Duodenal mucosa (tissue), 2 donors: ENCODE data around the gene CDK17.
"Not testable (repeated sequence)": the region's sequence is repeated elsewhere in the genome, so short reads cannot be mapped to it uniquely, and the experiment has no call there.

Experiments used
- H3K27ac ChIP-seq: one replicate; pipeline ENCODE4 v1.7.0; 2013; ENCODE audit warnings: low read depth, low read length
- H3K27me3 ChIP-seq, 2 donors: one replicate each; pipeline ENCODE4 v1.7.0; 2013; ENCODE audit warnings: low read length in 2 of 2, control low read depth in 1 of 2; ENCODE audit not compliant: insufficient read depth in 2 of 2, control insufficient read depth in 1 of 2
- H3K36me3 ChIP-seq, 2 donors: one replicate each; pipeline ENCODE4 v1.7.0; 2013; ENCODE audit warnings: low read length in 2 of 2, control low read depth in 1 of 2; ENCODE audit not compliant: insufficient read depth in 2 of 2, control insufficient read depth in 1 of 2
- H3K4me1 ChIP-seq, 2 donors: one replicate each; pipeline ENCODE4 v1.7.0; 2013; ENCODE audit warnings: low read length in 2 of 2, control low read depth in 1 of 2; ENCODE audit not compliant: insufficient read depth in 2 of 2, control insufficient read depth in 1 of 2
- H3K4me3 ChIP-seq, 2 donors: one replicate each; pipeline ENCODE4 v1.7.0; 2013; ENCODE audit warnings: low read length in 2 of 2, low read depth in 1 of 2
- H3K9ac ChIP-seq, 2 donors: one replicate each; pipeline ENCODE4 v1.7.0; 2013; ENCODE audit warnings: low read length in 2 of 2, low read depth in 1 of 2
- H3K9me3 ChIP-seq, 2 donors: one replicate each; pipeline ENCODE4 v1.7.0; 2013; ENCODE audit warnings: low read length in 2 of 2, control low read depth in 1 of 2; ENCODE audit not compliant: control insufficient read depth in 1 of 2

The CDK17 gene

GRCh38 chr12:96419576-96420276 lies 19.5 kb upstream of the CDK17 start:
- Histone ChIP-seq H3K4me3 (no peak overlapping the region), H3K27ac (no peak overlapping the region), H3K27me3 (no peaks in the 10 kb centered on the region), H3K9me3 (no peaks in the 10 kb centered on the region), H3K36me3 (no peaks in the 10 kb centered on the region), H3K4me1 (no peaks in the 10 kb centered on the region), H3K9ac (no peak overlapping the region)

- not testable (repeated sequence) for H3K27ac ChIP-seq, H3K9ac ChIP-seq, H3K27me3 ChIP-seq, H3K4me1 ChIP-seq, H3K36me3 ChIP-seq, H3K9me3 ChIP-seq, H3K4me3 ChIP-seq
Observed at GRCh38 chr12:96417688-96418087, 17.4 kb upstream of the CDK17 start.

- Histone ChIP-seq H3K27ac (no peak overlapping the region), H3K9ac (no peak overlapping the region), H3K27me3 (no peaks in the 10 kb centered on the region), H3K9me3 (no peaks in the 10 kb centered on the region), H3K4me3 (no peak overlapping the region), H3K4me1 (no peaks in the 10 kb centered on the region), H3K36me3 (no peaks in the 10 kb centered on the region)
Observed at GRCh38 chr12:96416033-96416799, 16.0 kb upstream of the CDK17 start.

- Histone ChIP-seq H3K9ac (no peak overlapping the region), H3K4me3 (no peak overlapping the region), H3K4me1 (no peaks in the 10 kb centered on the region), H3K36me3 (no peaks in the 10 kb centered on the region), H3K27me3 (no peaks in the 10 kb centered on the region), H3K9me3 (no peaks in the 10 kb centered on the region), H3K27ac (no peak overlapping the region)
Observed at GRCh38 chr12:96414637-96415036, 14.4 kb upstream of the CDK17 start.

- H3K4me3 ChIP-seq = no peak overlapping the region
- no peaks in the 10 kb centered on the region for H3K36me3 ChIP-seq
- H3K9ac ChIP-seq = no peak overlapping the region
- H3K9me3 ChIP-seq = no peaks in the 10 kb centered on the region
- no peak overlapping the region for H3K27ac ChIP-seq
- no peaks in the 10 kb centered on the region for H3K27me3 ChIP-seq
- no peaks in the 10 kb centered on the region for H3K4me1 ChIP-seq
Observed at GRCh38 chr12:96412431-96412830, 12.2 kb upstream of the CDK17 start.

- H3K36me3 ChIP-seq = no peaks in the 10 kb centered on the region
- H3K4me3 ChIP-seq = no peak overlapping the region
- H3K4me1 ChIP-seq = no peaks in the 10 kb centered on the region
- no peaks in the 10 kb centered on the region for H3K9me3 ChIP-seq
- no peak overlapping the region for H3K9ac ChIP-seq
- H3K27me3 ChIP-seq = no peaks in the 10 kb centered on the region
- H3K27ac ChIP-seq = no peak overlapping the region
Observed at GRCh38 chr12:96409731-96410130, 9.5 kb upstream of the CDK17 start.

GRCh38 chr12:96408993-96409392 lies 8.8 kb upstream of the CDK17 start:
- Histone ChIP-seq H3K4me3 (no peak overlapping the region), H3K9me3 (no peaks in the 10 kb centered on the region), H3K36me3 (no peaks in the 10 kb centered on the region), H3K4me1 (no peaks in the 10 kb centered on the region), H3K27me3 (no peaks in the 10 kb centered on the region), H3K9ac (no peak overlapping the region), H3K27ac (no peak overlapping the region)

- not testable (repeated sequence) for H3K4me3 ChIP-seq, H3K36me3 ChIP-seq, H3K4me1 ChIP-seq, H3K27ac ChIP-seq, H3K9ac ChIP-seq, H3K9me3 ChIP-seq, H3K27me3 ChIP-seq
Observed at GRCh38 chr12:96407429-96408097, 7.3 kb upstream of the CDK17 start.

- no peak overlapping the region for H3K4me3 ChIP-seq
- peaks cover 6 to 7% of the 10 kb centered on the region in 2 donors for H3K4me1 ChIP-seq
- no peaks in the 10 kb centered on the region for H3K36me3 ChIP-seq
- H3K9me3 ChIP-seq = no peaks in the 10 kb centered on the region
- H3K27me3 ChIP-seq = no peaks in the 10 kb centered on the region
- H3K9ac ChIP-seq = no peak overlapping the region
- H3K27ac ChIP-seq = no peak overlapping the region
Observed at GRCh38 chr12:96404696-96405095, 4.5 kb upstream of the CDK17 start.

- Histone ChIP-seq H3K9ac (no peak overlapping the region), H3K27ac (no peak overlapping the region), H3K9me3 (no peaks in the 10 kb centered on the region), H3K27me3 (no peaks in the 10 kb centered on the region), H3K4me3 (no peak overlapping the region), H3K36me3 (no peaks in the 10 kb centered on the region), H3K4me1 (peaks cover 6 to 7% of the 10 kb centered on the region in 2 donors)
Observed at GRCh38 chr12:96403870-96404269, 3.6 kb upstream of the CDK17 start.
